Daoy (cell line): Measurements from ENCODE around the gene PRRT2. TPM values are rescaled to one million over a fixed set of nuclear protein-coding genes. Genes with fewer than 3 reads are reported as not detected.

ENCODE experiments used
- DNase-seq: peaks from one replicate; pipeline ENCODE4 v3.0.0-alpha.2; 2015; ENCODE audit warnings: low read depth
- total RNA-seq: library from RNA; depleted of rRNA; stranded (reverse); fragments of >200 nt; shearing (Covaris generic); gene quantifications from 2 replicates; pipeline ENCODE4 v1.2.3, GENCODE V29; 2014; rRNA removed

The PRRT2 gene
- total RNA-seq, 1 experiment from 2014 or later = 0.29 TPM

DNA sequence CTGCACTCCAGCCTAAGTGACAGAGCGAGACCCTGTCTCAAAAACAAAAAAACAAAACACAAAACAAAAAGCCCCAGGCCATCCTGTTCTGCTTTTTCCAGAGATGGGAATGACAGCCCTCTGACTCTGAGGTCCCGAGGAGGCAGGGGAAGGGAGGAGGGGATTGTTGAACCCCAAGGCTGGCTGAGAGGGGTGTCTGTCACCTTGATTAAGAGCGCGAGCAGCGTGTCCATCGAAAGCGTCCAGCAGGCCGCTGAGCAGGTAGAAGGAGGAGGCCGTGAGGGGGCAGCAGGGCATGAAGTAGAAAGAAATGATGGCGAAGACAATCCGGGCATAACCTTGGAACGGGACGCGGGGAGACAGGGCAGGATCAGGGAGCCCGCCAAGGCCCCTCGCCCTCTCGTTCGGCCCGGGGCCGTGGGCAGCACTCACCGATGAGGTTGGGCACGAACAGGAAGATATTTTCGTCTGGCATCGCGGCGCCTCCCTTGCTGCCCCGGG, 50.4 kb downstream of the PRRT2 start:
- peak; percentile 14 for DNase-seq

DNA sequence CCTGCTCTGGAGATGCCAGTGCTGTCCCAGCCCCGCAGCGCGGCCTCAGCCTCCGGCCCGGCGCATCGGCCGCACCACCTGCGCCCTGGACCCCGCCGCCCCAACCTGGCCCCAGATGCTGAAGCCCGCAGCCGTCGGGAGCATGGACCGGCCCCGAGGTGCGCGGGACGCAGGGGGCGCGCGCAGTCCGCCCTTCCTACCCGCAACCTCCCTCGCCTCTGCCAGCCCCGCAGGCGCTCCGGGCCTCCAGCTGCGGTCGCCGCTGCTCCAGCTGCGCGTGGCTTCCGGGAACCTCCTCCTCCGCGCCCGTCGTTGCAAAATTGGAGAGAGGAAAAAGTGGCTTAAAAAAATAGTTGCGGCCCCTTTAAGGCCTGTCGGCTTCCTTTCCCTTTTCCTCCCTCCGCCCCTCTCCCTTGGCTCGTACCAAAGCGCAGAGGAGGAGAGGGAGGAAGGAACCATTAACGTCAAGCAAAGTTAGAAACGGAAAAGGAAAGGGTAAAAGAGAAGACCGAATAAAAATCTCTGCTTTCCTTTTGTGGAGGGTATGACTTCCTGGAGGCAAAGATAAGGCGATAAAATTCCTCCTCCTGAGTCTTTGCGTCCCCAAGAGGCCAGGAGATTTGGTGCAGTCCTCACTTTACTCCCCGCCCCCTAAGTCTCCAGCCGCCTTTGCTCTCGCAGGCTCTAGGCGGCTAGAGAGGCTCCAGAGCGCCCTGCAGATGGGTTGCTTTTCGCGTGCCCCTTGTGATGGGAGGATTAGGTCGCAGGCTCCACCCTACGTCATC, 51.1 kb downstream of the PRRT2 start, which contains the start of gene CDIPT:
Gene CDIPT, minus strand, starts transcription at position 343 of the 785 bp plus-strand sequence. CDS start 369 bp downstream, outside the sequence.
- DNase-seq = peak; percentile 94

DNA sequence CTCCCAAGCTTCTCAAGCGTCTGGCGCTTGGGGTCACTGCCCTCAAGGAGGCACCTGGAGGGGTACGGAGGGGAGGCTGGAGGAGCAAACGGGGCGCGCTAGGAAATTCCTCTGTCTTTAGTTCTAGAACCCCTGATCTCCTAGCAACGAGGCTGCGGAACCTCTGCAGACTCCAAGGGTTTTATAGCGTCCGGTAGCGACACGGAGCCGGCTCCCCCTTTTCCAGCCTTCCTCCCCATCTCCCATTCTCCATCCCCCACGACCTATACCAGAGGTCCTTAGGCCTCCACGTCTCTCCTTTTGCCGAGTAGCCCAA, 51.6 kb downstream of the PRRT2 start:
- no peak for DNase-seq

DNA sequence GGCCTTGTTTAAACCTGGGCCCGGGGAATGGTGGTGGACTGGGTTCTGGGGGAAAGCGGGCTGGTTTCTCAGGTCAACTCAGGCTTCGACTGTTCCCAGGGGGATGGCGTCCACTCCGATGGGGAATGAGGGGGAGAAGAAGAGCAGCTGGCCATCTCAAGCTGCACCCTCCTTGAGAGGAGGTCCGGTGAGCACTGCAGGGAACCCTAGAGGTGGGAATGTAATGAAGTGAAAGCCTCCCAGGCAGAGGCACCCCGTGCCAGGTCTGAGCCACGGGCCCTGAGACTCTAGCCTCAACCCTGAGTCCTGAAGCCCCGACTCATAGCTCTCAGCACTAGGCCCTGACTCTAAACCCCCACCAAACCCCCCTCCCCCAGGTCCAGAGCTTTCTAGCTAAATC, 52.2 kb downstream of the PRRT2 start:
- no peak for DNase-seq

Other genes starting within 250 kb of the PRRT2 start
- gene SPN, start 148.9 kb upstream of the PRRT2 start, total RNA-seq = 0.40 and 0.89 TPM in 2 replicates
- 0.11 TPM in 1 of 2 replicates, not detected in the other for gene QPRT, start 133.0 kb upstream of the PRRT2 start, total RNA-seq
- 0.11 TPM in 1 of 2 replicates, not detected in the other for gene C16orf54, start 66.2 kb upstream of the PRRT2 start, total RNA-seq
- gene ZG16, start 33.9 kb upstream of the PRRT2 start, total RNA-seq = not detected in 2 replicates
- gene KIF22, start 21.4 kb upstream of the PRRT2 start, total RNA-seq = 104 and 111 TPM in 2 replicates
- 120 and 132 TPM in 2 replicates for gene MAZ, start 5.7 kb upstream of the PRRT2 start, total RNA-seq
- 50.0 and 78.6 TPM in 2 replicates for gene PAGR1, start 4.0 kb downstream of the PRRT2 start, total RNA-seq
- 60.5 and 71.4 TPM in 2 replicates for gene MVP, start 8.3 kb downstream of the PRRT2 start, total RNA-seq
- gene CDIPT, start 51.0 kb downstream of the PRRT2 start, total RNA-seq = 33.5 and 46.1 TPM in 2 replicates
- gene SEZ6L2, start 87.4 kb downstream of the PRRT2 start, total RNA-seq = 2.6 and 27.0 TPM in 2 replicates
- 0.89 and 2.2 TPM in 2 replicates for gene ASPHD1, start 88.3 kb downstream of the PRRT2 start, total RNA-seq
- 9.0 and 24.2 TPM in 2 replicates for gene KCTD13, start 114.0 kb downstream of the PRRT2 start, total RNA-seq
- 39.8 and 41.9 TPM in 2 replicates for gene TMEM219, start 149.9 kb downstream of the PRRT2 start, total RNA-seq
- 25.2 and 26.5 TPM in 2 replicates for gene TAOK2, start 161.7 kb downstream of the PRRT2 start, total RNA-seq
- gene HIRIP3, start 183.4 kb downstream of the PRRT2 start, total RNA-seq = 8.8 and 14.0 TPM in 2 replicates
- 70.8 and 136 TPM in 2 replicates for gene INO80E, start 184.0 kb downstream of the PRRT2 start, total RNA-seq
- 0.18 TPM in 1 of 2 replicates, not detected in the other for gene DOC2A, start 198.8 kb downstream of the PRRT2 start, total RNA-seq
- gene C16orf92, start 211.0 kb downstream of the PRRT2 start, total RNA-seq = not detected in 2 replicates
- not detected in 2 replicates for gene TLCD3B, start 219.1 kb downstream of the PRRT2 start, total RNA-seq